Stimulated activated CD4-positive, alpha-beta T cell treated with anti-CD3 and anti-CD28 coated beads, Interleukin-2, amount 100 ng/mL, for 48 hours (primary cell): ENCODE results near the gene LAMC3.

ENCODE experiments used
- DNase-seq, 2 donors: peaks; one replicate each; pipeline ENCODE4 v3.0.0-alpha.2; 2020

Gene LAMC3

GRCh38 chr9:131049829-131050715 is 41.1 kb downstream of the LAMC3 start:
- no peak for DNase-seq

- no peak for DNase-seq
Observed at GRCh38 chr9:131050831-131051230, 41.9 kb downstream of the LAMC3 start.

GRCh38 chr9:131051592-131052517 is 42.9 kb downstream of the LAMC3 start:
- DNase-seq, result no peak

GRCh38 chr9:131053896-131054295 is 44.9 kb downstream of the LAMC3 start:
- DNase-seq, result no peak

- DNase-seq, result no peak
Observed at GRCh38 chr9:131056781-131057506, 48.0 kb downstream of the LAMC3 start.

GRCh38 chr9:131060900-131061630 is 52.1 kb downstream of the LAMC3 start:
- DNase-seq, result no peak

- DNase-seq, result no peak
Observed at GRCh38 chr9:131062969-131063368, 54.0 kb downstream of the LAMC3 start.

GRCh38 chr9:131065599-131065998 is 56.6 kb downstream of the LAMC3 start:
- DNase-seq, result no peak

- DNase-seq, result no peak
Observed at GRCh38 chr9:131067625-131068024, 58.7 kb downstream of the LAMC3 start.

- no peak for DNase-seq
Observed at GRCh38 chr9:131068076-131068816, 59.3 kb downstream of the LAMC3 start.

GRCh38 chr9:131069699-131070098 is 60.7 kb downstream of the LAMC3 start:
- no peak for DNase-seq

GRCh38 chr9:131072107-131072870 is 63.3 kb downstream of the LAMC3 start:
- DNase-seq, result no peak

- no peak for DNase-seq
Observed at GRCh38 chr9:131072871-131073237, 63.9 kb downstream of the LAMC3 start.

- no peak for DNase-seq
Observed at GRCh38 chr9:131076347-131077195, 67.6 kb downstream of the LAMC3 start.

- no peak for DNase-seq
Observed at GRCh38 chr9:131078427-131079366, 69.7 kb downstream of the LAMC3 start.

GRCh38 chr9:131080589-131080988 is 71.6 kb downstream of the LAMC3 start:
- no peak for DNase-seq

GRCh38 chr9:131081868-131082267 is 72.9 kb downstream of the LAMC3 start:
- no peak for DNase-seq

- DNase-seq, result no peak
Observed at GRCh38 chr9:131082774-131083512, 74.0 kb downstream of the LAMC3 start.
